Suppressor macrophage (primary cell): ENCODE measurements around the gene FXYD6.

Source experiments
- DNase-seq, 4 experiments: peaks; one replicate each; pipeline ENCODE4 v3.0.0-alpha.2; 2020 to 2022

Gene FXYD6

DNA sequence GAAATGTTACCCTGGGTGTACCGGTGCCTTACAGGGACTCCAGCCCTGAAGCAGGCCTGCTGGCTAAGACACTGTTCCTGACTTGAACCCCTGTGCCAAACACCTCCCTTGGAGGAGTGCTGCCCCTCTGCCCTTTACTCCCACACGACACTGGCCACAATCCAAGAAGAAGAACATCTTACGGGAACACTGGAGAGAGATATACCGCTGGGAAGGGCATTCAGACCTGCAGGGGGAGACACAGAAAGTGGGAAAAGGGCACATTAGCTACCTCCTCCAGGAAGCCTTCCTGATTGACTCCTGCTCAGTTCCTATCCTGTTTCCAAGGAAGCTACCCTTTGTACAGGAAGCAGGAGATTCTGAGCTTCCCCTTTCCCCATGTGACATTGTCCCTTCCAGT lies 34.1 kb upstream of the FXYD6 start:
- DNase-seq: peak in 1 of 4 experiments; percentile 12

DNA sequence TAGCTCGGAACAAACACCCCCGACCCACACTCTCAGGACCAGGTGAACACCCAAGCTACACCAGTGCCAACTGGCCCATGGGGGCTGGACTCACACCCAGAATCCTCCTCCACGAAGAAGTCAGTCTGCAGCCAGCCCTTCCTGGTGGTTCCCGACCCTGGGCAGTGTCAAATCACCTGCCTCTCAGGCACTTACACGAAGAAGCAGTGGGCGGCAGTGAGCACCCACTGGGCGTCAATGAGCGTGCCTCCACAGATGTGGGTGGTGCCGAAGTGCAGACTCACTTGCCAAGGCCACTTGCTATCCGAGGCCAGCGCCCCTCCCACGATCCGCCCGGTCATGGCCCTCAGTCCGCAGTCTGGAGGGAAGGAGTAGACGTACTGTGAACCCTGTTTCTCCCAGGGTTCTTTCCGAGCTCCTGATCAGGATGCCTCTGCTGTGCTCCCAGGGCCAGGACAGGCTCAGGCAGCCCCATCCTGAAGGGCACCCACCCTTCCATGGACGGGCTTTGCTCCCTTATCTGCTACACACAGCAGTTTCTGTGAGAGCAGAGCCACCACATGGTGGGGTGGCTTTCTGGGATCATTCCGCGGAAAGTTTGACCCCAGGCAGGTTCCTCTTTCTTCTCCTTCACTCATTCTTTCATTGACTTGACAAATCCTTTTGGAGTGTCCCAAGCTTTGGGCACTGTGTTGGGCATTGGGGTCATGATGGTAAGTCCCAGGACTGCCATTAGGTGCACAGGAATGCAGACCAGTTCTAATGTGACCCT lies 33.3 kb upstream of the FXYD6 start:
- DNase-seq: no peak

GRCh38 chr11:117908959-117909610 lies 32.6 kb upstream of the FXYD6 start:
- DNase-seq: peak in 3 of 4 experiments; percentile 26 to 28 (median 26)

- DNase-seq: peak in 3 of 4 experiments; percentile 39 to 57 (median 52)
Measured at GRCh38 chr11:117908109-117908895, 31.8 kb upstream of the FXYD6 start.

- peak; percentile 95 to 98 (median 96) for DNase-seq
Measured at GRCh38 chr11:117907276-117908108, 31.0 kb upstream of the FXYD6 start.

DNA sequence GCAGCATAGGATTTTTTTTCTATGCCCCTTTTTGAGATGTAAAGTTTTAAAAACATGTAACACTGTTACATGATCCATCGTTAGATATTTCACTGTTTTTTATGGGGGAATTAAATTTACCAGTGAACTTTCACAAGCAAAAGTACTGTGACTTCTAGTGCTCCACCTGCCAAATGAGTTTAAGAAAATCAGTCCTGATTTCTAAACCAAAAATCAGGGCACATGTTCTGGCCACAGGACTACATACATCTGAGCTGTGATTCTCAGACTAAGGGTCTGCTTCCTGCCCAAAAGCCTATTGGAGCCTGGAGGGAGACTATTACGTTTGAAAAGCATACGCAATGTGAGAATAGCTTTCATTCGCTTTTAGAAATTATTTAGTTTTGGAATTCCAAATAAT lies 30.3 kb upstream of the FXYD6 start:
- DNase-seq: no peak

DNA sequence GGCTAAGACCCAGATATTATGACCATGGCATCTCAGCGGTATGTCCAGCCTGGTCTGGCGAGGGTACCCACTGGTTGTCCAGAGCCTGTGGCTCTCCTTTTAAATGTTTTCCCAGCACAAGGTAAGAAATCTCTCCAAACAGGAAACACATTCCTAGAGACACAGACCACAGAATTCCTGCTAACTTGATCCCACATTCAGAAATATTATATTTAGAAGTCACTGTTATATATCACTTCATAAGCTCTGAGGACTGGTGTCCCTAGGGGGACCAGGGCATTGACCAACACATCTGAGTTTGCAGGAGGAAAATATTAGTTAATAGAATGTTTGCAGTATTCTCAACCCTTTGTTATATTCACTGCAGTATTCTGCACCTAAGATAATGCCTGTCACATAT lies 29.7 kb upstream of the FXYD6 start:
- no peak for DNase-seq

- DNase-seq: no peak
Measured at GRCh38 chr11:117905524-117905923, 29.1 kb upstream of the FXYD6 start.

DNA sequence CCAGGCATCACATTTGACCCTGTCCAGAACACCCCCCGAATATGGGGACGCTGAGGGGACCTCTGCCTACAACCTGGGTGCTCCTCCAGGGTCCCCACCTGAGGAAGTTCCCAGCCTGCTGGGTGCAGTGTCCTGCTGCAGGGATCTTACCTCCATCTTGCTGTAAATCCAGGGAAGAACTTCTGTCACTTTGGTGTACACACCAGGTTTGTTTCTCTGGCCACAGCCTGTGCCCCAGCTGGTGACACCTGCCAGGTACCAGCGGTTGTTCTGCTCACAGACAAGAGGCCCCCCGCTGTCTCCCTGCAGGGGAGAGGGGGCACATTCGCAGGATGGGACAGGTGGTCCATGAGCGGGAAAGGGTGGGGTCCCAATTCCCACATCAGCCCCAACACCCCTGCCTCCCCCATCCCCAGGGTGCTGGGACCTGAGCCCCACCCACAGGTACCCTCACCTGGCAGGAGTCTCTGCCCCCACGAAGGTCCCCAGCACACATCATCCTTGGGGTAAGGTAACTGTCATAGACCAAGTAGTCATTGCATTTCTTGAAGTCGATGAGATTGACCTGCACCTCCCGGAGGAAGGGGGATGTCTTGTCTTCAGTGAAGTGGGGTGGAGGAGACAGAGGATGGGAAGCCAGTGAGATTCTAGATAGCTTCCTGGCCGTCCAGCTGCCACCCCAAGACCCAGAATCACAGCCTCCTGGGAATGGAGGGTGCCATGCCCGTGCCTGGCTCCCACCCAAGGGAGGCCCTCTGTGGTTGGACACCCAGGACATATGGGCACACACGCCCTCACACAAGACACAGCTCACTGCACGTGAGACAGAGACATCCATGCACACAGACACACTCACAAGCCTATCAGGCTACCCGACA lies 27.3 kb upstream of the FXYD6 start:
- no peak for DNase-seq

DNA sequence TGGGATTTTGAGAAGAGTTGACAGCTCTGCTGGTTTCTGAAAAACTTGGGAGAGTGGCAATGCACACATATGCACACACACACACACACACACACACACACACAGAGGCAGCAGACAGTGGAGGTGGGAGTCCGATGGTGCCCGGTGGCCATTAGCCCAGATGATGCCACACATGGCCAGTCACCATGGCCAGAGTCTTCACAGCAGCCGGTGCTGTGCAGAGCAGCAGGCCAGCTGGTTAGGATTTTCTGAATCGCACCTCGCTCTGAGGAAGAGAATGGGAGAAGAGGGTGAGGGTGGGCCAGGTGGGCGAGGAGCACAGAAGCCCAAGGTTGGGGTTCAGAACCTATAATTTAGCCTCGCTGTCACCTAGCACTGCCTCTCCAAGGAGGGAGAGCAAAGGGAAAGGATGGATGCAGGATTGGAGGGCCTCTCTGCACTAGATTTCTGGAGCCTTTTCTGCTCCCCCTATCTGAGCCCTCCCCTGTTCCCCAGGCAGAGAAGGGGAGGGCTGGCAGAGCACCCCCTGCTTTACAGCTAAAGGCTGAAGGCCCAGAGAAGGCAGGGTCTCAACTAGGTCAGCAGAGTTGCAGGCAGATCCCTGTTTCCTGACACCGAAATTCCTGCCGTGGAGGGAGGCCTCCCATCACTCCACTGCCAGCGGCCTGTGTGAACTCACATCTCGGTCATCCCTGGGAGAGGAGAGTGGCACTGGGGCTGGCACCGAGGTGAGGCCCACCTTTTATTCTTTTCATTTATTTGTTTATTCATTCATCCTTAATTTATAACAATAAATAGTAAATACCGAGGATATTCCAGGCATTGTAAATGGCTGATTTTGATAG lies 25.8 kb upstream of the FXYD6 start:
- DNase-seq: no peak

DNA sequence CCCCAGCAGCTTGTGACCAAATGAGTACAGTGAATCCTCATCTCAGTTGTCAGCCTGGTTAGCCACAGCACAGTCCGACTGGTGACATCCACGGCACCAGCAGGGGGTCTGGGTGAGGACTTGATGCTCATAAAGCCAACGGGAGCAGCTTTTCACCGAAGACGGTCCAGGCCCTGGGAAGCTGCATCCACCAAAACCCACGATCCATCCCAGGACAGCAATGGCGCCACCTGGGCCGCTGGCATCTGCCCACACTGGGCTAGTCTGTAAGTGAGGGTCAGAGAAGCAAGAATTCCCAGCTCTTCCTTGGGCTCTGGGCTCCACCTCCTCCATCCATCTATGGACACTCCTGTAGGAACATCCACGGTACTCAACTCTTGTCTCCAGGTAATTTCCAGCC lies 25.1 kb upstream of the FXYD6 start:
- no peak for DNase-seq

DNA sequence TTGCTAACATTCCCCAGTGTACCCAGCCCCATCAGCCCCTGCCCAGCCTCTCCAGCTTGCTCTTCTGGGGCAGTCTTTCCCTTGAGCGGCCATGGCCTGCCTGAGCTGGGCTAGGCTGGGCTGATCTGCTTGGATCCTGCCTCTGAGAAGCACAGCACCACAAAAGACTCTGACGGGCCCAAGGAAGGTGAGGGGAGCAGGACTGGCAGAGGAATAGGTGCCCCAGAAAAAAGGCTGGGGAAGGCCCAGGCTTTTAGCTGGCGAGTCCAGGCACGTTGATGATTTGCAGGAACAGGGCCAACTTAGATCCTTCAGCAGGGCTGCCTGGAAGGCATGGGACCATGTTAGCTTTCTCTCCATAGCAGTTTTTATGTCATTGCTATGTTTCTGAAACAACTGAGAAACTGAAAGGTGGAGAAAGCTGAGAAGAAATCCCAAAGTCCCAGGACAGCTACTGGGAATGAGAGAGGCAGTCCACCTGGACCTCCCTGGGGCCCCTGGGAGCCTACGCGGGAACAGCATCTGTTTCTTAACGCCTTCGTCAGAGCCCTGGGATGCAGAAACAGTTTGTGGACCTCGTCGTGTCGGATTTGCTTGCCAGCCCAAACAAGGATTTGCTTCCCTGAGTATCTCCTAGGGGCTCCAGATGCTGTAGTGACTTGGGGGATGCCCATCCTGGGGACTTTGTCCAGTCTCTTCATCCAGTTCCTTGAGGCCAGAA lies 24.4 kb upstream of the FXYD6 start:
- DNase-seq: no peak

- peak; percentile 31 to 67 (median 59) for DNase-seq
Measured at GRCh38 chr11:117900121-117900648, 23.7 kb upstream of the FXYD6 start.

- DNase-seq: no peak
Measured at GRCh38 chr11:117898059-117898458, 21.6 kb upstream of the FXYD6 start.

DNA sequence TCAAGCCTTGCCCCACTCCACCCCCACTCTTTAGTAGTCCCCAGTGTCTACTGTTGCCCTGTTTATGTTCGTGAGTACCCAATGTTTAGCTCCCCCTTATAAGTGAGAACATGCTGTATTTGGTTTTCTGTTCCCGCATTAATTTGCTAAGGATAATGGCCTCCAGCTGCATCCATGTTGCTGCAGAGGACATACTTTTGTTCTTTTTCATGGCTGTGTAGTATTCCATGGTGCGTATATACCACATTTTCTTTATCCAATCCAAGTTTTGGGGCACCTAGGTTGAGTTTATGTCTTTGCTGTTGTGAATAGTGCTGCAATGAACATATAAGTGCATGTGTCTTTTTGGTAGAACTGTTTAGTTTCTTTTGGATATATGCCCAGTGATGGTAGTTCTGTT lies 16.2 kb upstream of the FXYD6 start:
- DNase-seq: no peak

GRCh38 chr11:117891362-117891761 lies 14.9 kb upstream of the FXYD6 start:
- DNase-seq: no peak

GRCh38 chr11:117888139-117888566 lies 11.7 kb upstream of the FXYD6 start:
- no peak for DNase-seq

GRCh38 chr11:117887431-117888138 lies 11.1 kb upstream of the FXYD6 start:
- no peak for DNase-seq

- no peak for DNase-seq
Measured at GRCh38 chr11:117885777-117886176, 9.3 kb upstream of the FXYD6 start.
